GM21515 (cell line): Measurements from ENCODE around the gene GPR84.
"Not testable (repeated sequence)": the region's sequence is repeated elsewhere in the genome, so short reads cannot be mapped to it uniquely, and the experiment has no call there.

Experiments used
- ATAC-seq: cut with Tn5 transposase; IDR thresholded peaks from one replicate; pipeline ENCODE4 v1.9.1; 2021; ENCODE audit not compliant: unreplicated experiment

GPR84 gene

DNA sequence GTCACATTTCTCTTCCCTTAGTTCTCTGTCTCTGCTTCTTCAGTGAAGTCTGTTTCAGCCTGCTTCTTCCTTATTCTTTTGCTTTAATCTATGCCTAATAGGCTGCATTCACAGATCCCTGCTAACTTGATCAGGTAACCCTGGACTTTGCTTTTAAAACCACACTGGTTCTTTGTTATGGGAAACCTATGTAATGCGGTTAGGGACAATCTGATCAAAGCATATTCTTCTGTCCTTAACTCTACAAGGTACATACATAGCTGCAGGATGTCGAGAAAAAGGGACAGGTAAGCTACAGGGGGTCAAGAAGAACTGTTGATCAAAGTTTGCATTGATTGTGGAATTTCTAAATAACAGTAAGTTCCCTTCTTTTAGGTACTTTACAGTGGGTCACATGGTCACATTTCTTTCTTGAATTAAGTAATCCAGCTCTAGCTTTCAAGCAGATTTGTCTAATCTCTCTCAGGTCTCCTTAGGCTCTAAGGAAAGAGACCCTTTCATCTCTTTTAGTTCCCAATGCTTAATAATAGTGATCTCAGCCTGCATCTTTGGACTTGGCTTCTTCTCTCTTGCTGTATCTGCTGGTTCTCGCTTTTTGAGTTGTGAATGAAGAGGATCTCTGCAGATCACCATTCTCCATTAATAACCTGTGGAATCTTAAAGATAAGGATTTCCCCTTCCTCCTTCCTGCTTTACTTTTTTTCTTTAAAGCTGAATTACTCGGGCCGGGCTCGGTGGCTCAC, 35.5 kb downstream of the GPR84 start:
- ATAC-seq, result no peak

DNA sequence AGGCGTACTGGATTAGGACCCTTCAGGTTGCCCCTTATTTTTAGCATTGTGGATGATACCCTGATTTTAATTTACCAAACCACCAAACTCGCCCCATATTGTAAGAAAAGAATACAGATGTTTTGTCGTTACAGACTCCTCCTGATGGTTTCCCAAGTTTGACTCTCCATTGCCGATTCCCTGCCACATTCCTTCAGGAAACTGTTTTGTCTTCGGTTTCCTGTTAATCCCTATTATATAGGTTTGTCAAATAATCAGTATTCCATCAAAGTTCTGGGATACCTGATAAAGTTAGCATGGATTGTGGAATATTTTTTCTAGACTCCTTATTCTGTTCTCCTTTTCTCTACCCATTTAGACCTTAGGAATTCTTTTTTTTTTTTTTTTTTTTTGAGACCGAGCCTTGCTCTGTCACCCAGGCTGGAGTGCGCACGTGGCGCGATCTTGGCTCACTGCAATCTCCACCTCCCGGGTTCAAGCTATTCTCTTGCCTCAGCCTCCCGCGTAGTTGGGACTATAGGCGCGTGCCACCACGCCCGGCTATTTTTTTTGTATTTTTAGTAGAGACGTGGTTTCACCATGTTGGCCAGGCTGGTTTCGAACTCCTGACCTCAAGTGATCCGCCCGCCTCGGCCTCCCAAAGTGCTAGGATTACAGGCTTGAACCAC, 38.7 kb downstream of the GPR84 start:
- not testable (repeated sequence) for ATAC-seq

DNA sequence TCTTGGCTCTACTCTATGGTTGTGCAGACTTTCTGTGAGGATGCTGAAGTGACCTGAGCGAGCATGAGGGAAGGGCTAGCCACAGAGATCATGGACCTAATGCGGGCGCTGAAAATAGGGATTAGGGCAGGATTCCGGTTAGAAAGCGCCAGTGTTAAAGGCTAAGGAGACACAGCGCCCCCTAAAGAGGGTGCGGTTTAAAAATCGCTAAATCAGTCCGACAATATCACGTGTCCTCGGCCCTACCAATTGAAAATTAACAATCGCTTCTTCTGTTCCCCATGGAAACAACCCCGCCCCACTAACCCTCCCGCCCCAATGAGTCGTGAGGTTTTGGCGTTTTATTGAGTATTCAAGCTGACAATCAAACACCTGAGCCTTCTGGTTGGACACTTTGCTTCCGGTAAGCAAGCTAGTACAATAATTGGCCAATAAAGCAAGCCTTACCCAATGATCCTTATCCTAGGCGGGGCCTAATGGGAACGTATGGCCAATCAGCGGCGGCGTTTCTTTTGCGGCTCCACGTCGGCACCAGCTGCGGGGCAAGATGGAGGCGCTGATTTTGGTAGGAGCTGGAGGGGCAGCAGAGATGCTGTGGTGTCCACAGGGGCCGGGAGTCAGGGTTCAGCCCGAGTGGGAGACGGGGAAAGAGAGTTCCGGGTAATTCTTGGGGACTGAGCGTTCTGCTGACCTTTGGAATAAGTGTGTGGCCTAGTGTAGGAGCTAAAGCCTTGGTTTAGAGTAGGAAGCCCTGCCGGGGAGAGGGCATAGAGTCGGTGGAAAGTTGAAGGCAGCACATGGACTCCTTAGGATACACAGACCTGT, 39.5 kb downstream of the GPR84 start, which contains the start of gene COPZ1:
Gene COPZ1 (plus strand): TSS at position 515 of the 825 bp plus-strand sequence. CDS start 33 bp downstream, at position 548.
- peak; percentile 98 for ATAC-seq

DNA sequence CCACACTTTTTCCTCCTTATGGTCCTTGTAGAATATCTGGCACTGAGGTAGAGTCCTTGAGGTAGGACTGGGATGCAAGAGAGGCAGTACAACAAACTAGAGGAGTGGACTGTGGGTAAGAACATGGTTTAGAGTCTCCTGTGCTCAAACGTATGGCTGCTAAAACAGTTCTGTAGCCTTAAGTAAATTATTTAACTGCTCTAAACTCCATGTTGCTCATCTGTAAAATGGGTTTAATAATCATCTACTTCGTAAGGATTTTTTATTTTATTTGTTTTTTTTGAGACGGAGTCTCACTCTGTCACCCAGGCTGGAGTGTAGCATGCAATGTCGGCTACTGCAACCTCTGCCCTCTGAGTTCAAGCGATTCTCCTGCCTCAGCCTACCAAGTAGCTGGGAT, 42.9 kb downstream of the GPR84 start:
- ATAC-seq, result no peak
